ENCODE measurements around the gene FAIM2. TPM values are rescaled to one million over a fixed set of nuclear protein-coding genes. Genes with fewer than 3 reads are reported as not detected.
A peak's percentile ranks its signal among the peaks of the same experiment; 100 is the strongest.

FAIM2 gene
- total RNA-seq, 4 donors from 2014 or later = 4.1 to 10.3 (median 7.4) TPM

DNA sequence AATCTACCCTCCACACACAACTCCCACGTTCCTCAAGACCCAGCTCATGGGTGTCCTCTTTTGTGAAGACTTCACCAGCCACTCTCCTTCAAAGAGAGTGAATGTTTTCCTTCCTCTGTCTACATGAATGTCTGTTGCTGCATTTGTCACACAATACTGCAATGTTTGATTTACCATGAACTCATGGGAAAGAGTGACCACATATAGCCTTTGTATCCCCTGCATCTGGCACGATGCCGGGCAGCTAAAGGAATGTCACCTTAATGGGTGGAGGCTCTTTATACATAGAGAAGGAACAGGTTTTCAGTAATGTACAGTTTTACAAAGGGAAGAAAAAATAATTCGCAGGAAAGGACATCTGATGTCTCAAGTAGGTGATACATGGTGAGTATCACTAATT, 48.7 kb downstream of the FAIM2 start:
- intact Hi-C loops (cut with DNase I) = no loop called here
- Histone ChIP-seq H3K27ac (replicated peaks in 1 of 4) (no peak overlapping the region), H3K9me3 (no peaks in the 10 kb centered on the region), H3K4me1 (no peaks in the 10 kb centered on the region), H3K4me3 (no peak overlapping the region), H3K36me3 (no peaks in the 10 kb centered on the region), H3K27me3 (peaks cover 0 to 21% (median 0%) of the 10 kb centered on the region in 4 donors)
- WGBS = 92% methylated on average over 4 of the region's 4 CpGs
- TF ChIP-seq, protein P1, sequence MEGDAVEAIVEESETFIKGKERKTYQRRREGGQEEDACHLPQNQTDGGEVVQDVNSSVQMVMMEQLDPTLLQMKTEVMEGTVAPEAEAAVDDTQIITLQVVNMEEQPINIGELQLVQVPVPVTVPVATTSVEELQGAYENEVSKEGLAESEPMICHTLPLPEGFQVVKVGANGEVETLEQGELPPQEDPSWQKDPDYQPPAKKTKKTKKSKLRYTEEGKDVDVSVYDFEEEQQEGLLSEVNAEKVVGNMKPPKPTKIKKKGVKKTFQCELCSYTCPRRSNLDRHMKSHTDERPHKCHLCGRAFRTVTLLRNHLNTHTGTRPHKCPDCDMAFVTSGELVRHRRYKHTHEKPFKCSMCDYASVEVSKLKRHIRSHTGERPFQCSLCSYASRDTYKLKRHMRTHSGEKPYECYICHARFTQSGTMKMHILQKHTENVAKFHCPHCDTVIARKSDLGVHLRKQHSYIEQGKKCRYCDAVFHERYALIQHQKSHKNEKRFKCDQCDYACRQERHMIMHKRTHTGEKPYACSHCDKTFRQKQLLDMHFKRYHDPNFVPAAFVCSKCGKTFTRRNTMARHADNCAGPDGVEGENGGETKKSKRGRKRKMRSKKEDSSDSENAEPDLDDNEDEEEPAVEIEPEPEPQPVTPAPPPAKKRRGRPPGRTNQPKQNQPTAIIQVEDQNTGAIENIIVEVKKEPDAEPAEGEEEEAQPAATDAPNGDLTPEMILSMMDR (IDR thresholded peaks at IDR 0.05) = no peak
- no peak for TF ChIP-seq POLR2AphosphoS5 (IDR thresholded peaks at IDR 0.05)
- no peak for TF ChIP-seq POLR2A (IDR thresholded peaks at IDR 0.05; ENCODE audit: low read depth)
- TF ChIP-seq EP300 (IDR thresholded peaks at IDR 0.05) = no peak
- DNase-seq (ENCODE audit: extremely low spot score) = peak; percentile 82

- peaks cover 0 to 34% (median 2%) of the 10 kb centered on the region in 4 donors for H3K27me3 ChIP-seq
- H3K4me1 ChIP-seq = no peaks in the 10 kb centered on the region
- no peaks in the 10 kb centered on the region for H3K9me3 ChIP-seq
- TF ChIP-seq POLR2A (IDR thresholded peaks at IDR 0.05; ENCODE audit: low read depth) (no peak), EP300 (IDR thresholded peaks at IDR 0.05) (no peak), POLR2AphosphoS5 (IDR thresholded peaks at IDR 0.05) (no peak)
- TF ChIP-seq, protein P1 (IDR thresholded peaks at IDR 0.05) = no peak
- intact Hi-C loops (cut with DNase I) = no loop called here
- WGBS = 81% methylated on average over 2 of the region's 2 CpGs
- no peaks in the 10 kb centered on the region for H3K36me3 ChIP-seq
- no peak overlapping the region for H3K4me3 ChIP-seq
- no peak overlapping the region for H3K27ac ChIP-seq (replicated peaks in 1 of 4)
- peak; percentile 60 for DNase-seq (ENCODE audit: extremely low spot score)
Observed at GRCh38 chr12:49853671-49854070, 50.0 kb downstream of the FAIM2 start.

DNA sequence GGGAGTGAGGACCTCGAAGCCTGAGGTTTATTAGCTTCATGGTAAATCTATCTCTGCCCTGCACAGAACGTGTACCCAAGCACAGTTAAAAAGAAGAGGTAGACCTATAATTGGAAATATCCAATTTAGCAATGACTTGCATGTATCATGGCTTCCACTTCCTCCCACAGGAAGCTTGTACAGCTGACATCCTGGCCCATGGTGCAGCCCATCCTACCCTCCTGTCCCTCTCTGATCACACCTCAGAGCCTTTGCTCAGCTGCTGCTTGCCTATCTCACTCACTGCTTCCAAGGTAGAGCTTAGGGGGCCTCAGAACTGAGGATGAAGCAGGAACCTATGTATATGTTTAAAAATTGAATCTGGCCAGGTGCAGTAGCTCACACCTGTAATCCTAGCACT, 56.5 kb downstream of the FAIM2 start:
- Histone ChIP-seq H3K27me3 (peaks cover 0 to 44% (median 2%) of the 10 kb centered on the region in 4 donors), H3K4me1 (peaks cover 8 to 12% (median 9%) of the 10 kb centered on the region in 4 donors), H3K4me3 (no peak overlapping the region), H3K36me3 (no peaks in the 10 kb centered on the region), H3K9me3 (no peaks in the 10 kb centered on the region), H3K27ac (replicated peaks in 1 of 4) (no peak overlapping the region)
- TF ChIP-seq, protein P1 (IDR thresholded peaks at IDR 0.05) = no peak
- TF ChIP-seq POLR2A (IDR thresholded peaks at IDR 0.05; ENCODE audit: low read depth) (no peak), EP300 (IDR thresholded peaks at IDR 0.05) (no peak), POLR2AphosphoS5 (IDR thresholded peaks at IDR 0.05) (no peak)
- no peak for DNase-seq (ENCODE audit: extremely low spot score)
- WGBS = 63% methylated on average over 2 of the region's 2 CpGs
- intact Hi-C loops (cut with DNase I) = no loop called here

- Histone ChIP-seq H3K27me3 (peaks cover 0 to 40% (median 2%) of the 10 kb centered on the region in 4 donors), H3K36me3 (no peaks in the 10 kb centered on the region), H3K27ac (replicated peaks in 1 of 4) (no peak overlapping the region), H3K4me3 (no peak overlapping the region), H3K4me1 (peaks cover 17 to 23% (median 19%) of the 10 kb centered on the region in 4 donors), H3K9me3 (no peaks in the 10 kb centered on the region)
- TF ChIP-seq EP300 (IDR thresholded peaks at IDR 0.05) (no peak), POLR2AphosphoS5 (IDR thresholded peaks at IDR 0.05) (no peak), POLR2A (IDR thresholded peaks at IDR 0.05; ENCODE audit: low read depth) (no peak)
- TF ChIP-seq, protein P1 (IDR thresholded peaks at IDR 0.05) = no peak
- WGBS = 79% methylated on average over 2 of the region's 2 CpGs
- intact Hi-C loops (cut with DNase I) = no loop called here
- DNase-seq (ENCODE audit: extremely low spot score) = no peak
Observed at GRCh38 chr12:49846032-49846431, 57.7 kb downstream of the FAIM2 start.

- H3K27ac ChIP-seq (replicated peaks in 1 of 4) = no peak overlapping the region
- TF ChIP-seq, protein P1 (IDR thresholded peaks at IDR 0.05) = no peak
- TF ChIP-seq POLR2A (IDR thresholded peaks at IDR 0.05; ENCODE audit: low read depth) (no peak), EP300 (IDR thresholded peaks at IDR 0.05) (no peak), POLR2AphosphoS5 (IDR thresholded peaks at IDR 0.05) (no peak)
- intact Hi-C loops (cut with DNase I) = no loop called here
Observed at GRCh38 chr12:49843876-49844437, 59.7 kb downstream of the FAIM2 start.

More at GRCh38 chr12:49843876-49844437, 59.7 kb downstream of the FAIM2 start:
- Histone ChIP-seq H3K27me3 (peaks cover 0 to 21% (median 0%) of the 10 kb centered on the region in 4 donors), H3K4me3 (no peak overlapping the region), H3K4me1 (peaks cover 17 to 23% (median 20%) of the 10 kb centered on the region in 4 donors), H3K9me3 (no peaks in the 10 kb centered on the region), H3K36me3 (no peaks in the 10 kb centered on the region)
- no peak for DNase-seq (ENCODE audit: extremely low spot score)
- 89% methylated on average over 4 of the region's 4 CpGs for WGBS

Measured in esophagus muscularis mucosa (tissue), 4 donors.